ENCODE measurements around the gene MAP7.

Gene MAP7

GRCh38 chr6:136361787-136362186, 188.4 kb downstream of the MAP7 start:
- no peak for DNase-seq (ENCODE audit: low spot score)
- no peak for TF ChIP-seq CTCF (IDR thresholded peaks at IDR 0.05; ENCODE audit: extremely low read depth, missing control alignments)

- no peak for TF ChIP-seq CTCF (IDR thresholded peaks at IDR 0.05; ENCODE audit: extremely low read depth, missing control alignments)
- no peak for DNase-seq (ENCODE audit: low spot score)
These were observed 189.4 kb downstream of the MAP7 start for GRCh38 chr6:136360783-136361182.

GRCh38 chr6:136359851-136360250, 190.4 kb downstream of the MAP7 start:
- TF ChIP-seq CTCF (IDR thresholded peaks at IDR 0.05; ENCODE audit: extremely low read depth, missing control alignments), result no peak
- DNase-seq (ENCODE audit: low spot score), result no peak

- DNase-seq (ENCODE audit: low spot score), result no peak
- no peak for TF ChIP-seq CTCF (IDR thresholded peaks at IDR 0.05; ENCODE audit: extremely low read depth, missing control alignments)
These were observed 198.6 kb downstream of the MAP7 start for GRCh38 chr6:136351518-136352110.

GRCh38 chr6:136350914-136351313, 199.3 kb downstream of the MAP7 start:
- TF ChIP-seq CTCF (IDR thresholded peaks at IDR 0.05; ENCODE audit: extremely low read depth, missing control alignments), result no peak
- no peak for DNase-seq (ENCODE audit: low spot score)

- no peak for DNase-seq (ENCODE audit: low spot score)
- no peak for TF ChIP-seq CTCF (IDR thresholded peaks at IDR 0.05; ENCODE audit: extremely low read depth, missing control alignments)
These were observed 202.4 kb downstream of the MAP7 start for GRCh38 chr6:136347847-136348246.

GRCh38 chr6:136345145-136345544, 205.1 kb downstream of the MAP7 start:
- no peak for DNase-seq (ENCODE audit: low spot score)
- no peak for TF ChIP-seq CTCF (IDR thresholded peaks at IDR 0.05; ENCODE audit: extremely low read depth, missing control alignments)
